Activated CD4-positive, CD25-positive, alpha-beta regulatory T cell treated with anti-CD3 and anti-CD28 coated beads, Interleukin-2, amount 50 U/mL, for 72 hours (primary cell): Measurements from ENCODE around the gene EXOC3L2.

Experiments
- DNase-seq: peaks from one replicate; pipeline ENCODE4 v3.0.0; 2021

The EXOC3L2 gene

DNA sequence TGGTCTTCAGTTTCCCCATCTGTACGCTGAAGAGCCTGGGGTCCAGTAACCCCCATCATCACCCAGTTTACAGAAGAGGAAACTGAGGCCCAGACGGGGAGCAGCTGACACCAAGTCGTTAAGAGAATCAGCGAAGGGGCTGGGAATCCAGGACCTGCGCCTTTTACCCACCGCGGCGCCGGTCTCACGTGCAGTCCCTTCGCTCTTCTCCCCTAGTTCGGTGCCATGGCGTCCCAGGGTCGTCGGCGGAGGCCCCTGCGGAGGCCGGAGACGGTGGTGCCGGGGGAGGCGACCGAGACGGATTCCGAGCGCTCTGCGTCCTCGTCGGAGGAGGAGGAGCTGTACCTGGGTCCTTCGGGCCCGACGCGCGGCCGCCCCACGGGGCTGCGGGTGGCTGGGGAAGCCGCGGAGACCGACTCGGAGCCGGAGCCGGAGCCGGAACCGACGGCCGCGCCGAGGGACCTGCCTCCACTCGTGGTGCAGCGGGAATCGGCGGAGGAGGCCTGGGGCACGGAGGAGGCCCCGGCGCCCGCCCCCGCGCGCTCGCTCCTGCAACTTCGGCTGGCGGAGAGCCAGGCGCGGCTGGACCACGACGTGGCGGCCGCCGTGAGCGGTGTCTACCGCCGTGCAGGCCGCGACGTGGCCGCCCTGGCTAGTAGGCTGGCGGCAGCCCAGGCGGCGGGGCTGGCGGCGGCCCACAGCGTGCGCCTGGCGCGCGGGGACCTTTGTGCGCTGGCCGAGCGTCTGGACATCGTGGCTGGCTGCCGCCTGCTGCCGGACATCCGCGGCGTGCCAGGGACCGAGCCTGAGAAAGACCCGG lies 65.9 kb downstream of the EXOC3L2 start:
- DNase-seq = peak; percentile 59

- peak; percentile 99 for DNase-seq
Measured at GRCh38 chr19:45178262-45179071, 66.7 kb downstream of the EXOC3L2 start, which contains the start of gene BLOC1S3. Gene BLOC1S3, plus strand, starts transcription at chr19:45178784. Its CDS starts 513 bp downstream, at chr19:45179297.

- DNase-seq = no peak
Measured at GRCh38 chr19:45177817-45178261, 67.4 kb downstream of the EXOC3L2 start, which contains the start of gene TRAPPC6A. Gene TRAPPC6A, minus strand, starts transcription at chr19:45178237. Its CDS starts 19 bp downstream, at chr19:45178218.

DNA sequence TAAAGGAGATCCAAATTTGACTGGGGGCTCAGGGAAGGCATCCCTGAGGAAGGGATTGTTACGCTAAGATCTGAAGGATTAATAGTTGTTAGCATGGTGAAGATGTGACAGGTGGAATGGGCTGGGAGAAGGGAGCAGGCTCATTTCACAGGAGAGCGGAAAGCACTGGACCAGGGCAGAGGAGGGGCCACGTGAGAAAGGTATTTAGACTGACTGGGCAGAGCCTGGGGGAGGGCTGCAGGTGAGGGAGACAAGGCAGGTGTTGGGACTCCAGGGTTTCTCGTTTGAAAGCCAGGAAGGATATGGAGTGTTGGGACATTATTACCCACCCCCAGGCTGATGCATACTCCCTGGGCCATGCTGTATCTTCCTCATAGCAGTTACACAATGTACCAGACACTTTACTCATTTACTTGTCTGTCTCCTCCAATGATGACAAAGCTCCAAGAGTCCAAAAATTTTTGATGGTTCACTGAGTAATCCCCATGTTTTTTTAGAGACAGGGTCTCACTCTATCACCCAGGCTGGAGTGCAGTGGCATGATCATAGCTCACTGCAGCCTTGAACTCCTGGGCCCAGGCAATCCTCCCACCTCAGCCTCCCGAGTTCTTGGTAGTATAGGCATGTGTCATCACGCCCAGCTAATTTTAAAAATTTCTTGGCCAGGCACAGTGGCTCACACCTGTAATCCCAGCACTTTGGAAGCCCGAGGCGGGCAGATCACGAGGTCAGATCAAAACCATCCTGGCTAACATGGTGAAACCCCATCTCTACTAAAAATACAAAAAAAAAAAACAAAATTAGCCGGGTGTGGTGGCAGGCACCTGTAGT lies 69.5 kb downstream of the EXOC3L2 start:
- DNase-seq = no peak

- DNase-seq = no peak
Measured at GRCh38 chr19:45173816-45174215, 71.4 kb downstream of the EXOC3L2 start.

DNA sequence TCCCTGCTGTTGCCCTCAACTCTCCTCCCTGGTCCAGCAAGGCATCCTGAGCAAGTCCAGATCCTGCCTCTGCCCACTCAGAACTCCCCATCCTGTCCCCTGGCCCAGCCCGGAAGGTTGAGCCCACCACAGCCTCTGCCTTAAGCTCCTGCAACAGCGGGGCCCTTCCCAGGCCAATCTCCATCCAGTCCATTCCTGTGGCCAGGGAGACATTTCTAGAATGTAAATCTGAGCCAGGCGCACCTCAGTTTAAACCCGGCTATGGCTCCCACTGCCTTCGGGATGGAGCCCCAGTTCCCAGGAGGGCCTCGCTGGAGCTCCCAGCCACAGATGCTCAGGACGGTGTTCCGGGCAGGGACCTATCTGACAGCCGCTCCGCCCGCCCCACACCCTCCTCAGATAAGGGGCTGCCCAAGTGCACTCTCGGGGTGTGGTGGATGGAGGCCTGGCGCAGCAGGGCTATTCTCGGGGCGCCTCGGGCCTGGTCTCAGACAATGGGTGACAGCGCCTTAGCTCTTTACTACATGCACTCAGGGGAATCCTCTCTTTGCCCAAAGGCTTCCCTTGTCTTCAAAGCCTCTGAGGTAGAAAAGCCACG lies 72.5 kb downstream of the EXOC3L2 start:
- DNase-seq = no peak

- DNase-seq = no peak
Measured at GRCh38 chr19:45172173-45172572, 73.0 kb downstream of the EXOC3L2 start.

DNA sequence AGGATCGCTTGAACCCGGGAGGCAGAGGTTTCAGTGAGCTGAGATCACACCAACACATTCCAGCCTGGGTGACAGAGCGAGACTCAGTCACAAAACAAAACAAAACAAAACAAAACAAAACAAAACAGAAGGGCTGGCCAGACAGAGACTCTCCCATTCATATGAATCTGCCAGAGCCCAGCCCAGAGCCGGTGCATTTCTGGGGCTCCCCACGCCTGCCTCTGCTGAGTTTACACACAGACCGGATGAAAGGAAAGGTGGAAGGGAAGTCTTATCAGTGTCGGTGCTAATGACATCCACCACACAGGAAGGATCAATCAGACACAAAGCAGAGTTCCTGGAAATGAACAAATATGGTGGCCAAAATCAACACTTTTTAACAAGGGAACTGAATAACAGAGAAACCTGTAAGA lies 74.0 kb downstream of the EXOC3L2 start:
- DNase-seq = no peak

- DNase-seq = no peak
Measured at GRCh38 chr19:45170146-45171106, 74.8 kb downstream of the EXOC3L2 start.

- no peak for DNase-seq
Measured at GRCh38 chr19:45169602-45170001, 75.6 kb downstream of the EXOC3L2 start.

DNA sequence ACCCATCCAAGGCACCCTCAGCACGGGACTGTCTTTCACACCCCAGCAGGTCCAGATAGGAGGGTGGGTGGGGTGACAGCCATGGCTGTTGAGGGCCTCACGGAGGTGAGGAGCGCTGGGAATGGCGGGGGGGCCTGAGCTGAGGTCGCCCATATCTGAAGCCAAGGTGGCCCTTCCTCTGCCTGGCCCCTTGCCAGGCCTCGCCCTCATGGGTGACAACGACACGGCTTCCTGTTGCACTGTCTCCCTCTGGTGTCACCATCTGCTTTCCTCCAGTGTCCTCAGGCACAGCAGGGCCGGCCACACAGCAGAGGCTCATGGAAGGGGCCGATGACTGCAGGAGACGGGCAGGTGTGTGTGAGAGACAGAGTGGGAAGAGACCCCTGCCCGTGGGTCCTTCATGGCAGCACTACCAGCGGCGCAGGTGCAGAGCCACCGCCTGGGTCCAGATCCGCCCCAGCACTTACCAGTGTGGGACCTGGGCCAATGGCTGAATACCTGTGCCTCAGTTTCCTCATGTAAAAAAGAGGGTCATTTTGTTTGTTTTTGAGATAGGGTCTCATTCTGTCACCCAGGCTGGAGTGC lies 76.3 kb downstream of the EXOC3L2 start:
- DNase-seq = no peak

GRCh38 chr19:45166723-45167252 lies 78.4 kb downstream of the EXOC3L2 start:
- no peak for DNase-seq

DNA sequence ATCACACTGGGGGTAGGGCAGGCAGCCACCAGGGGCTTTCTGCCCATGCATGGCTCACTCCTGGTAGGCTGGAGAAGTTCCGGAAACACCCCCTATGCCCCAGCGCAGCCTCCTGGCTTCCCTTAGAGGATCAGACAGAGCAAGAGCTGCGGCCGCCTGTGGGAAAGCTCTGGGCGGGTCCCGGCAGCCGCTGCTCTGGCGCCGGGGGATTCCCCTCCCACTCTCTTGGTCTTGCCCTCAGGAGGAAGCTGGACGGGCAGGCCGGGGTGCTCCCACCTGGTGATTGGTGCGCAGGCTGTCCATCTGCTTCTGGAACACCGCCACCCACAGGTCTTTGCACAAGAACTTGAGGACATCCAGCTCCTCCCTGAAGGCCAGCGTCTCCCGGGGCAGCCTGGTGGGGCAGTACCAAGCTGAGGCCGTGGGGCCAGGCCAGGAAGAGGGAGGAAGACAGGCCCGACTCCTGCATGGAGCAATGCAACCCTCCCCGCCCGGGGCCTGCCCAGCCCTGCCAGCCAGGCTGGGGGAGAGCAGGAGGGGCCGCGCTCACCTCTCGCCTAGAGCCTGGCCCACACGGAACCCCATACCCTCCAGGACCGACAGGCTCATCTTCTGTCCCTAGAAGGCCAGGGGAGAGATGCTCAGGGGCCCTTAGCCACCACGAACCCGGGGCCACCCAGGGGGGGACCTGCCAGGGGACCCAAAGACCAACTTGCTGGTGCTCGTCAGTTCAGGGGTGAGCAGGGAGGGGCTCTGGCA lies 80.5 kb downstream of the EXOC3L2 start:
- DNase-seq = peak; percentile 65

DNA sequence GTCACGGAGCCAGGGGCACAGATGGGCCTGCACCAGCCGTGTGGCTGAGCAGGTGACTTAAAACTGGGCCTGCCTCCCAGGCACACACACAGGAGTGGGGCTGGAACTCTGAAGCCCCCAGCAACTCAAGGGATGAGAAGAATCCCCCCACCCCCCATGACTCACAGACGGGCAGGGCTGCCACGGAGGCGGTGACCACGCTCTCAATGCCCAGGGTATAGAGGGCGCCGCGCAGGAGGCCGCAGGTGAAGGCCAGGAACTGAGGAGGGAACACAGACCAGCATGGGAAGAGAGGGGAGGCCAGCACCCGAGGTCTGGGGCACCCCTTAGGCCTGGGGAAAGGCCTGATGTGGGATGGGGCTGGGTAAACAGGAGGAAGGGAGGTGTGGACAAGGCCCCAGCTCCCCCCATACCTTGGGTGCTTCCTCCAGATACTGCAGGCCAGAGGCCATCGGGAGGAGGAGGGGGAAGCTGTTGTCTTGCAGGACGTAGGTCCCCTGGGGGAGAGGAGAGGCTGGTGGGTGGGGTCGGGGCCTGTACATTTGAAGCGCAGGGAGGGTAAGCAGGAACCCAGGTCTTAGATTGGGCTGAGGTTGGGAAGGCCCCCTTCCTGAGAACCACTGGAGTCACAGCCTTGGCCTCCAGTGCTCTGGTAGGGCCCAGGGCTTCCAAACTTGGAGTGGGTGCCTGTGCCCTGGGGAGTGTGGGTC lies 81.3 kb downstream of the EXOC3L2 start:
- peak; percentile 28 for DNase-seq

DNA sequence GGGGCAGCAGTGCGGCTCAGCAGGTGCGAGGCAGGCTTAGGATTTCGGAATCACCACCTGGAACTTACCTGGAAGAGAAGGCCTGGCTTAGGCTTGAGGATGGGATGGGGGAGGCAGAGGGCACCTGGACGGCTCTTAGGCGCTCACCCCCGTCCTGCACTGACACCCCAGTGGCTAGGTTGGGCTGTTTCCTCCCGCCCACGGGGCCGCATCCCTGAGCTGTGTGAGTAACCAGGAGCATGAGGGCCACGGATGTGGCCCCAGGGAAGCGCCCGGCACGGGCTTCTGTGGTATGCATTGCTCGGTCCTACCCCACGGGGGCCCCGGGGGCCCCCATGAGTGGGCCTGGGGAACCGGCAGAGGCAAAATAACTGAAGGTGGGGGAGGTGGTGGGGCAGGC lies 82.1 kb downstream of the EXOC3L2 start:
- no peak for DNase-seq

- DNase-seq = no peak
Measured at GRCh38 chr19:45162608-45163143, 82.5 kb downstream of the EXOC3L2 start.
